PC-9 (cell line): ENCODE data around the gene KCNF1. TPM values are rescaled to one million over a fixed set of nuclear protein-coding genes. Genes with fewer than 3 reads are reported as not detected.
A peak's percentile ranks its signal among the peaks of the same experiment; 100 is the strongest.

Source experiments
- BruUV-seq: library from RNA; stranded (reverse); fragments of 400-500 nt; replicated peaks from 2 replicates; lab custom pipeline; 2021; lab: Mats Ljungman, UMichigan
- CTCF ChIA-PET: fragments of 300-600 bp; sonication (Branson Sonifier 250); formaldehyde crosslinking; loops from one replicate; lab custom pipeline; 2022; ENCODE audit warnings: antibody characterized with exemption; lab: Charles Lee
- POLR2A ChIA-PET: fragments of 300-600 bp; sonication (Branson Sonifier 250); formaldehyde crosslinking; loops from one replicate; lab custom pipeline; 2022; ENCODE audit warnings: antibody characterized with exemption; ENCODE audit not compliant: unreplicated experiment; lab: Charles Lee
- DNase-seq, 2 experiments: peaks; one replicate each; pipeline versions ENCODE4 v3.0.0 to v3.0.0-alpha.2; 2015 to 2022; ENCODE audit warnings: mixed read lengths in 1 of 2
- H2AFZ ChIP-seq: fragments of 200-600 bp; sonication (generic); 2 replicates; pipeline ENCODE4 v1.8.1; 2017; ENCODE audit warnings: antibody characterized with exemption
- H3F3A ChIP-seq: fragments of 200-600 bp; sonication (generic); 2 replicates; pipeline ENCODE4 v1.8.1; 2017; ENCODE audit warnings: antibody characterized with exemption, mild to moderate bottlenecking, low read depth; ENCODE audit not compliant: insufficient read depth
- H3K27ac ChIP-seq: fragments of 200-600 bp; sonication (generic); 2 replicates; pipeline ENCODE4 v1.6.1; 2016; ENCODE audit warnings: mixed run types
- H3K27me3 ChIP-seq: fragments of 200-600 bp; sonication (generic); 2 replicates; pipeline ENCODE4 v1.6.1; 2016; ENCODE audit warnings: low read depth, mixed run types; ENCODE audit not compliant: insufficient read depth
- H3K36me3 ChIP-seq: fragments of 200-600 bp; sonication (generic); 2 replicates; pipeline ENCODE4 v1.6.1; 2016; ENCODE audit warnings: low read depth, mixed run types
- H3K4me1 ChIP-seq: fragments of 200-600 bp; sonication (generic); replicated peaks from 2 replicates; pipeline ENCODE4 v1.6.1; 2016; ENCODE audit warnings: mixed run types; ENCODE audit not compliant: insufficient read depth
- H3K4me2 ChIP-seq: fragments of 200-600 bp; sonication (generic); 2 replicates; pipeline ENCODE4 v1.6.1; 2017; ENCODE audit warnings: mixed run types
- H3K4me3 ChIP-seq: fragments of 200-600 bp; sonication (generic); 2 replicates; pipeline ENCODE4 v1.6.1; 2016; ENCODE audit warnings: mixed run types
- H3K79me2 ChIP-seq: fragments of 200-600 bp; sonication (generic); 2 replicates; pipeline ENCODE4 v1.6.1; 2017; ENCODE audit warnings: low read depth, mixed run types
- H3K9me2 ChIP-seq: fragments of 200-600 bp; sonication (generic); 2 replicates; pipeline ENCODE4 v1.8.1; 2017; ENCODE audit warnings: mild to moderate bottlenecking; ENCODE audit not compliant: insufficient read depth
- H3K9me3 ChIP-seq: fragments of 200-600 bp; sonication (generic); 2 replicates; pipeline ENCODE4 v1.8.1; 2016; ENCODE audit warnings: low read depth; ENCODE audit not compliant: insufficient read depth
- H4K20me1 ChIP-seq: fragments of 200-600 bp; sonication (generic); 2 replicates; pipeline ENCODE4 v1.8.1; 2017; ENCODE audit not compliant: insufficient read depth
- CTCF ChIP-seq: fragments of 200-600 bp; sonication (generic); conservative IDR thresholded peaks from 2 replicates; pipeline ENCODE4 v1.6.1; 2017; ENCODE audit warnings: mixed run types, antibody characterized with exemption, mild to moderate bottlenecking, moderate library complexity
- EZH2 ChIP-seq: fragments of 200-600 bp; sonication (generic); IDR thresholded peaks from 2 replicates; pipeline ENCODE4 v1.8.0; 2017; ENCODE audit warnings: antibody characterized with exemption, low read depth
- intact Hi-C: fragments of 100-400 bp; cut with micrococcal nuclease; formaldehyde crosslinking; loops from one replicate; pipeline ENCODE4 v1.10.0; 2022; ENCODE audit not compliant: unreplicated experiment
- total RNA-seq: library from RNA; stranded (reverse); gene quantifications from 2 replicates; pipeline ENCODE4 v1.2.3, GENCODE V29; 2021

The KCNF1 gene
- total RNA-seq, 1 experiment from 2014 or later = 1.0 TPM

DNA sequence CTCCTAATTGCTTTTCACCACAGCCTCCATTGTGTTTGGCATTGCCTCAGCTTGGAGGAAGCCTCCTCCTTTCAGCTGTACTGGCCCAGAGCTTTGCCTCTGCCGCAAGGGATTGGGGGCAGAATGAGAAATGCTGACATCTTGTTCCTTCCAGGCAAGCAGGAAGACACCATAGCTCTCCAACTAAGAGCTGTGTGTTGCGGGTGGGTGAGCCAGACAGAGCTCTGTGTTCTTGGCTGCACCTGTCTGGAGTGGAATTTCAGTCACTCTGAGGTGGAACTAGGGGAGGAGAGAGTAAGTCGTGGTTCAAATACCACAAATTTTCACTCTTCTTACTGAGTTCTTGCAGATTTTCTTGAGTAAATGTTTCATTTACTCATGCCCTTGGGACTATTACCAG lies 36.6 kb upstream of the KCNF1 start:
- POLR2A ChIA-PET = no interaction called here
- Histone ChIP-seq H3F3A (no peaks in the 10 kb centered on the region), H3K9me3 (peaks cover 7% of the 10 kb centered on the region; the same call in 1 of the 2 replicates), H3K36me3 (no peaks in the 10 kb centered on the region), H3K9me2 (no peaks in the 10 kb centered on the region), H2AFZ (no peak overlapping the region), H3K4me2 (no peak overlapping the region), H3K4me1 (no peaks in the 10 kb centered on the region), H3K27me3 (no peaks in the 10 kb centered on the region), H3K4me3 (no peak overlapping the region), H3K27ac (no peak overlapping the region), H4K20me1 (no peaks in the 10 kb centered on the region), H3K79me2 (no peaks in the 10 kb centered on the region)
- DNase-seq = no peak
- intact Hi-C loops = no loop called here
- no TSS peak for BruUV-seq
- TF ChIP-seq CTCF = no peak
- no peak for TF ChIP-seq EZH2
- CTCF ChIA-PET = no interaction called here

- no peaks in the 10 kb centered on the region for H3K9me2 ChIP-seq
Measured at GRCh38 chr2:10876394-10876793, 35.3 kb upstream of the KCNF1 start.

DNA sequence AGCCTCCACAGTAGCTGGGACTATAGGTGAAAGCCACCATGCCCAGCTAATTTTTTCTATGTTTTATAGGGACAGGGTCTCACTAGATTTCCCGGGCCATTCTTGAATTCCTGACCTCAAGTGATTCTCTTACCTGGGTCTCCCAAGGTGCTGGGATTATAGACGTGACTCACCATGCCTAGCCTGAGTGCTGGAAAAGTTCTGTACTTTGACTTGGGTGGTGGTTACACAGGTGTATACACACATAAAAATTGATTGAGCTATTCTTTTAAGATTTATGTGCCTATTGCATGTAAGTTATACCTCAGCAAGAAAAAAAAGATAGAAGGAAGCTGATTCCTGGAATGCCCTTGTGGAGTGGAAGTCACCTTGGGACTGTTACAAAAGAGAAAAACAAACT lies 34.8 kb upstream of the KCNF1 start:
- DNase-seq = peak in 1 of 2 experiments; percentile 31
- TF ChIP-seq EZH2 (no peak), CTCF (no peak)
- no peaks in the 10 kb centered on the region for H4K20me1 ChIP-seq
- CTCF ChIA-PET = interaction anchor here (0.6 kb wide), 1 partner anchor 256 kb away, joined by 3 read pairs; a partner anchor contains a TSS
- H3K27me3 ChIP-seq = no peaks in the 10 kb centered on the region
- H3K9me2 ChIP-seq = no peaks in the 10 kb centered on the region
- H3K4me1 ChIP-seq = no peaks in the 10 kb centered on the region
- peaks cover 5% of the 10 kb centered on the region; the same call in 1 of the 2 replicates for H3K9me3 ChIP-seq
- H3K27ac ChIP-seq = no peak overlapping the region
- H2AFZ ChIP-seq = no peak overlapping the region
- POLR2A ChIA-PET = no interaction called here
- no peak overlapping the region for H3K4me2 ChIP-seq
- BruUV-seq = no TSS peak
- H3F3A ChIP-seq = no peaks in the 10 kb centered on the region
- no peaks in the 10 kb centered on the region for H3K36me3 ChIP-seq
- intact Hi-C loops = no loop called here
- H3K4me3 ChIP-seq = no peak overlapping the region
- no peaks in the 10 kb centered on the region for H3K79me2 ChIP-seq

More at GRCh38 chr2:10876394-10876793, 35.3 kb upstream of the KCNF1 start:
- TF ChIP-seq EZH2 (no peak), CTCF (no peak)
- Histone ChIP-seq H3K4me2 (no peak overlapping the region), H4K20me1 (no peaks in the 10 kb centered on the region), H3K79me2 (no peaks in the 10 kb centered on the region), H3K9me3 (peaks cover 7% of the 10 kb centered on the region; the same call in 1 of the 2 replicates), H3K27me3 (no peaks in the 10 kb centered on the region), H3K4me1 (no peaks in the 10 kb centered on the region), H3K4me3 (no peak overlapping the region), H3F3A (no peaks in the 10 kb centered on the region), H3K36me3 (no peaks in the 10 kb centered on the region), H3K27ac (no peak overlapping the region), H2AFZ (no peak overlapping the region)
- BruUV-seq = no TSS peak
- intact Hi-C loops = no loop called here
- DNase-seq = peak in 1 of 2 experiments; percentile 32
- POLR2A ChIA-PET = no interaction called here
- CTCF ChIA-PET = interaction anchor here (0.6 kb wide), 1 partner anchor 257 kb away, joined by 3 read pairs; a partner anchor contains a TSS
